Measurements from ENCODE around the gene NDUFAB1. TPM values are rescaled to one million over a fixed set of nuclear protein-coding genes. Genes with fewer than 3 reads are reported as not detected.

Gene NDUFAB1
- total RNA-seq, 1 experiment from 2014 or later = 189 TPM

DNA sequence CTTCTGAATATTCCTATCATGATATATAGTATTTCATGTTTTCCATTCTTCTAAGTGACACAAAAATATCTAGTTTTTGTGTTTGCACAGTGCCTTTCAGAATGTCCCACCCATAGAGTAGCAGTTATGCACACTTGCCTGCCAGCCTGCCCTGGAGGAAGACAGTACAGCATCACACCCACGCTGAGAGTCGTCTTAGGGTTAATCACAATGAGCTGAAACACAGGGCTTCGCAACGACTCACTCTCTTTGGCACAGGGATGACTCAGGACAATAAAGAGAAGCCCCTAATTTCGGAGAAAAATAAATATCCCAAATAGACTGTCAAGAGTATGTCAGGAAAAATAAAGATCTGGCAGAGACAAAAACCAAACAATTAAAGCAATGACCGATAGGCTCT is 11.6 kb upstream of the NDUFAB1 start (continued):
- TF ChIP-seq SMAD3 (CRISPR knock-in tag; IDR thresholded peaks at IDR 0.05; ENCODE audit: borderline replicate concordance) (no peak), GRHL2 (CRISPR knock-in tag; IDR thresholded peaks at IDR 0.05; ENCODE audit: insufficient replicate concordance, severe bottlenecking) (no peak), RORB (CRISPR knock-in tag; IDR thresholded peaks at IDR 0.05) (no peak), STAT6 (CRISPR knock-in tag; conservative IDR thresholded peaks at IDR 0.05; ENCODE audit: low read depth) (no peak), NR1H2 (CRISPR knock-in tag; IDR thresholded peaks at IDR 0.05) (no peak), SP1 (CRISPR knock-in tag; conservative IDR thresholded peaks at IDR 0.05) (no peak), ZNF121 (CRISPR knock-in tag; IDR thresholded peaks at IDR 0.05) (no peak), FOXK1 (CRISPR knock-in tag; IDR thresholded peaks at IDR 0.05) (no peak), USF1 (CRISPR knock-in tag; IDR thresholded peaks at IDR 0.05) (no peak), PREB (CRISPR knock-in tag; IDR thresholded peaks at IDR 0.05; ENCODE audit: borderline replicate concordance) (no peak)

DNA sequence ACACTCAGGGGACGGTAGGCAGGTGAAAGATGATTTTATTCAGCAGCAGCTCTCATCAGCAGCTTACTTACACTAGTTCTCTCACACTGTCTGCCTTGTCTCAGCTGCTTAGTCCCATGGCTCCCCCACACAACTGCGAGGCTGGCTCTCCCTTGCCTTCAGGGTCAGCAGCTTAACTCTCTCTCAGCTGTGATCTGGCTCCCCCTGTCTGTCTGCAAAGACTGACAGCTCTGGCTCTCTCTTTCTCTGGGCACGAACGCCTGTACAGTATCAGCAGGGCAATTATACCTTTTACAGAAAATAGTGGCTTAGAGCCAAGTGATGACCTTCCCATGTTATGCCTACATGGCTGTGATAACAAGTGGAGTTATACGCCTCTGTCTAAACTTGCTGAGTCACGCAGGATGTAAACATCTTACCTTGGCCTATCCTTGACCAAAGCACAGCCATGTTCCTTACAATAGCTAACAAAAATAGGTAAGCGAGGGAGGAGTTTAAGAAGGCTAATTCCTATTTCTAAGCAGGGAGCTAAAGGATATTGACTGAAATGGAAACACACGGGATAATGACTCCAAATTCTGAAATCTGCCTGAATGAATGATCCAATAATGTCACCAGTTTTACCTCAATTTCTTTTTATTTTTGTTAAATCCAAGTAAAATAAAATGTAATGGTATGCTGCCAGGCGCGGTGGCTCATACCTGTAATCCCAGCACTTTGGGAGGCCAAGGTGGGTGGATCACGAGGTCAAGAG is 1.1 kb upstream of the NDUFAB1 start:
- H3K9me3 Mint-ChIP-seq = no peaks in the 10 kb centered on the region
- H3K27ac Mint-ChIP-seq = peak overlapping the region; percentile 91
- DNase-seq (ENCODE audit: low spot score) (peak; percentile 52), ATAC-seq (peak; percentile 67)
- peaks cover 31% of the 10 kb centered on the region for H3K4me1 Mint-ChIP-seq
- H3K36me3 Mint-ChIP-seq = peaks cover 18% of the 10 kb centered on the region
- H3K27me3 Mint-ChIP-seq (ENCODE audit: low read depth) = no peaks in the 10 kb centered on the region
- no peak overlapping the region for H3K4me3 Mint-ChIP-seq
- TF ChIP-seq JUN (CRISPR knock-in tag; IDR thresholded peaks at IDR 0.05) (no peak), ZNF263 (CRISPR knock-in tag; IDR thresholded peaks at IDR 0.05; ENCODE audit: low read depth) (no peak), MYBL2 (CRISPR knock-in tag; IDR thresholded peaks at IDR 0.05) (no peak), CREM (CRISPR knock-in tag; IDR thresholded peaks at IDR 0.05) (no peak), CBFB (CRISPR knock-in tag; IDR thresholded peaks at IDR 0.05; ENCODE audit: low read depth) (no peak), OVOL2 (CRISPR knock-in tag; IDR thresholded peaks at IDR 0.05; ENCODE audit: borderline replicate concordance) (no peak), ZNF423 (CRISPR knock-in tag; IDR thresholded peaks at IDR 0.05) (no peak), IRF2 (CRISPR knock-in tag; IDR thresholded peaks at IDR 0.05; ENCODE audit: borderline replicate concordance, low read depth) (no peak), HMGXB4 (CRISPR knock-in tag; IDR thresholded peaks at IDR 0.05) (no peak), ELF4 (CRISPR knock-in tag; IDR thresholded peaks at IDR 0.05; ENCODE audit: low read depth) (no peak), FOXK1 (CRISPR knock-in tag; IDR thresholded peaks at IDR 0.05) (no peak)
- TF ChIP-seq, protein P1, sequence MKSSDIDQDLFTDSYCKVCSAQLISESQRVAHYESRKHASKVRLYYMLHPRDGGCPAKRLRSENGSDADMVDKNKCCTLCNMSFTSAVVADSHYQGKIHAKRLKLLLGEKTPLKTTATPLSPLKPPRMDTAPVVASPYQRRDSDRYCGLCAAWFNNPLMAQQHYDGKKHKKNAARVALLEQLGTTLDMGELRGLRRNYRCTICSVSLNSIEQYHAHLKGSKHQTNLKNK (CRISPR knock-in tag; IDR thresholded peaks at IDR 0.05) = no peak
- TF ChIP-seq, protein P2, sequence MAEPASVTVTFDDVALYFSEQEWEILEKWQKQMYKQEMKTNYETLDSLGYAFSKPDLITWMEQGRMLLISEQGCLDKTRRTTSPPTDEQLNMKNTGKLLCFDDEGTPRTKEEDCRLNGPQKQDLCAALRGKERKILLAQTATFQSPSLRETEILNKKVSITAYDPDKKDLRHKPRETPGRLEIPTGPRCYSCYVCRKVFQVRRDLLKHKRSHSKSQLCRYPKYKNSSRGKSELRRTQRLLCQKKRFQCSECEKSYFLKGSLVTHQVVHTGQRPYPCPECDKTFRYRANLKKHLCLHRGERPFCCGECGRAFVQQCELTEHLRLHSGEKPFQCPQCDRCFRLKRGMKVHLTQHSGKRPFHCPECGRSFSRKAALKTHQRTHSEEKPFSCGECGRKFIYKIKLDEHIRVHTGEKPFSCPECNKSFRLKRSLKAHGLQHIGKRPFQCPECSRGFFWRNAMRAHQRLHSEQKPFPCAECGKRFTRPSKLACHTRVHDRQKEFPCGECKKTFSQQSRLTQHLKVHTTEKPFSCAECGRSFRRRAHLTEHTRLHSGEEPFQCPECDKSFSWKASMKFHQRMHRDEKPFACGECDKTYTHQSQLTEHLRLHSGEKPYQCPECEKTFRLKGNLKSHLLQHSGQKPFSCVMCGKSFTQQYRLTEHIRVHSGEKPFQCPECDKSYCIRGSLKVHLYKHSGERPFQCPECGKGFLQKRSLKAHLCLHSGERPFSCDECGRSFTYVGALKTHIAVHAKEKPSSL (CRISPR knock-in tag; conservative IDR thresholded peaks at IDR 0.05) = no peak
- POLR2A ChIA-PET = interaction anchor here (2.5 kb wide), 1 partner anchor 40 kb away, joined by 7 read pairs; the partner anchor contains the start of genes EARS2 and UBFD1
- CTCF ChIA-PET = interaction anchor here (0.7 to 2.2 kb wide), 23 partner anchors 8 to 429 kb away, joined by 3 to 22 read pairs (median 4); partner anchors contain the start of genes COG7, DCTN5, EARS2 and PALB2

Data from WTC11 (cell line).